Immature natural killer cell (primary cell): ENCODE data around the gene TMED4. TPM values are rescaled to one million over a fixed set of nuclear protein-coding genes. Genes with fewer than 3 reads are reported as not detected.
A peak's percentile ranks its signal among the peaks of the same experiment; 100 is the strongest.

ENCODE experiments used
- DNase-seq, 3 donors: peaks; one replicate each; pipeline ENCODE4 v3.0.0; 2022; ENCODE audit warnings: mixed read lengths in 1 of 3
- H3K27ac Mint-ChIP-seq, 6 donors: one replicate each; pipeline ENCODE4 v1.8.0; 2020; ENCODE audit warnings: mixed read lengths in 6 of 6, mild to moderate bottlenecking in 5 of 6, inconsistent platforms in 4 of 6, moderate library complexity in 3 of 6
- H3K27me3 Mint-ChIP-seq, 3 donors: one replicate each; pipeline ENCODE4 v1.8.0; 2020 to 2021; ENCODE audit warnings: low read depth in 3 of 3, mild to moderate bottlenecking in 3 of 3, mixed read lengths in 3 of 3, moderate library complexity in 3 of 3, inconsistent platforms in 1 of 3
- H3K36me3 Mint-ChIP-seq, 3 donors: one replicate each; pipeline ENCODE4 v1.8.0; 2020; ENCODE audit warnings: mixed read lengths in 3 of 3, inconsistent platforms in 2 of 3, mild to moderate bottlenecking in 2 of 3
- H3K4me1 Mint-ChIP-seq, 2 donors: one replicate each; pipeline ENCODE4 v1.8.0; 2020; ENCODE audit warnings: inconsistent platforms in 2 of 2, mild to moderate bottlenecking in 2 of 2, mixed read lengths in 2 of 2, moderate library complexity in 1 of 2
- H3K4me3 Mint-ChIP-seq, 5 donors: one replicate each; pipeline ENCODE4 v1.8.0; 2020; ENCODE audit warnings: mild to moderate bottlenecking in 5 of 5, mixed read lengths in 5 of 5, inconsistent platforms in 3 of 5, moderate library complexity in 3 of 5
- H3K9me3 Mint-ChIP-seq, 6 donors: one replicate each; pipeline ENCODE4 v1.8.0; 2020; ENCODE audit warnings: mild to moderate bottlenecking in 6 of 6, mixed read lengths in 6 of 6, inconsistent platforms in 4 of 6, moderate library complexity in 3 of 6
- polyA plus RNA-seq, 3 donors: library from polyadenylated mRNA; unstranded; fragments of 300-500 nt; fragmentation: Illumina TruSeq; gene quantifications; one replicate each; pipeline ENCODE4 v1.2.3, GENCODE V29; 2021

The TMED4 gene
- polyA plus RNA-seq, 3 donors from 2014 or later, result 50.0 to 79.0 (median 71.6) TPM

DNA sequence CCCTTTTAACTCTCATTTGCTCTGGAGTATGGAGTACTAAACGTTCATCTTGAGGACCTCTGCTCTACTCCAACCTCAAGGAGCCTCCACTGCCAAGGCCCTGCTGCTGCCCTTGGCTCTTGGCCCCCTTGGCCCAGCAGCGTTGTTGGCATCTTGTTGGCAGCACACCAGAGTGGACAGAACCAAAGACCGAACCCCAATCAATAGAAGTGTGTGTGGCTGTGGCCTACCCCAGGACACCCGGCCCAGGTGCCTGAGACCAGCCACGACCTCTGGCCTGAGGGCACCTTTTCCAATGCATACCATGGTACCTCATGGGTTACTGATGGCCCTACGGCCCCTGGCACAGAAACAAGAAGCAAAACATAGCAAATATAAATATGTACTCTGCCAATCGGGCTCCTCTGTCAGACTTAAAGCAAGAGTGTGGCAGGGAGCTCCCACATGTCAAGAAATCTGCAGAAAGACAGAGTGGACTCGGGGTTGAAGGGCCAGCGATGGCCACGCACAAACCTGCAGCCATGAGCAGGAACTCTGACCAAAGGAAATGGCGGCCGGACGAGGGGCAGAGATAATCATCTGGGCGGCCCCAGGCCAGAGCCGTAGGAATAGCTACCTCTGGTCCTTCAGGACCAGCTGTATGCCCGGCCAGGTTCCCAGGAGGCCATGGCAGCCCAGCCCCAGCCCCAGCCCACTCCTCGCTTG is 43.8 kb downstream of the TMED4 start:
- DNase-seq, result no peak
- Mint-ChIP-seq H3K27ac (no peak overlapping the region), H3K9me3 (no peaks in the 10 kb centered on the region), H3K4me1 (no peaks in the 10 kb centered on the region), H3K4me3 (no peak overlapping the region), H3K36me3 (no peaks in the 10 kb centered on the region), H3K27me3 (peaks cover 0 to 5% (median 2%) of the 10 kb centered on the region in 3 donors)

DNA sequence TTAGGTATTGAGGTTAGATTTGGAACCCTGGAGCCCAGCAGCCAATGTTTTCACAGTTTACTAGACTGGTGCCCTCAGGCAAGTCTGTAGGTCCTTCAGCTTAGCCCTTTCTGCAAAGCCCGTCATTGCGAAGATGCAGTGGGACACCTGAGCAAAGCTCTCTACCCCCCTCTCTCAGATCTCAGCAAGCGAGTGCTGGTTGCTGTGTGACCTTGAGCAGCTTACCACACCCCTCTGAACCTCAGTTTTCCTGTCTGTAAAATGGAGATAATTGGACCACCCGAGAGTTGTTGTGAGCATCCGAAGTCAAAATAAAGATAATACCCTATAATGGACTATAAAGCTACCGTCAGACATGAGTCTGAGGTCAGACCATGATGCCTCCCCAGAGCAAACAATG is 44.6 kb downstream of the TMED4 start:
- Mint-ChIP-seq H3K27ac (no peak overlapping the region), H3K27me3 (peaks cover 0 to 6% (median 2%) of the 10 kb centered on the region in 3 donors), H3K36me3 (no peaks in the 10 kb centered on the region), H3K4me1 (no peaks in the 10 kb centered on the region), H3K9me3 (no peaks in the 10 kb centered on the region), H3K4me3 (no peak overlapping the region)
- DNase-seq, result no peak

DNA sequence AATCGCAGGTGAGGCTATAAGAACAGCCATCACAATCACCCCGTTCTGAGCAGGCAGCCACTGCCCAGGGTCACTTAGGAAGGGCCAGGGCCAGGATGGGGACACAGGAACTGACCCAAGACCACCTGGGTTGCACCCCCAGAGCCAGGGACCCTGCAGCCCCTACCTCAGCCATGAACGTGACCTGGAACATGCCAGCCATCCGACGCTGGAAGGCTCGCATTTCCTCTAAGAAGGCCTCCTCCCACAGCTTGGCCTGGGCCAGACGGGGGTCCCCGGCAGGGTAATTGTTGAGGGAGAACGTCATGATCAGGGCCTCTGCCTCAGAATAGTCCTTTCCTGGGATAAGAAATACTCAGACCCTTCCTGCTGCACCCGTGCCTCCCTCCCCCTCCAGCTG is 45.9 kb downstream of the TMED4 start:
- H3K4me3 Mint-ChIP-seq, result no peak overlapping the region
- H3K9me3 Mint-ChIP-seq, result no peaks in the 10 kb centered on the region
- H3K36me3 Mint-ChIP-seq, result no peaks in the 10 kb centered on the region
- peaks cover 0 to 6% (median 2%) of the 10 kb centered on the region in 3 donors for H3K27me3 Mint-ChIP-seq
- DNase-seq, result no peak
- H3K4me1 Mint-ChIP-seq, result no peaks in the 10 kb centered on the region
- H3K27ac Mint-ChIP-seq, result no peak overlapping the region

DNA sequence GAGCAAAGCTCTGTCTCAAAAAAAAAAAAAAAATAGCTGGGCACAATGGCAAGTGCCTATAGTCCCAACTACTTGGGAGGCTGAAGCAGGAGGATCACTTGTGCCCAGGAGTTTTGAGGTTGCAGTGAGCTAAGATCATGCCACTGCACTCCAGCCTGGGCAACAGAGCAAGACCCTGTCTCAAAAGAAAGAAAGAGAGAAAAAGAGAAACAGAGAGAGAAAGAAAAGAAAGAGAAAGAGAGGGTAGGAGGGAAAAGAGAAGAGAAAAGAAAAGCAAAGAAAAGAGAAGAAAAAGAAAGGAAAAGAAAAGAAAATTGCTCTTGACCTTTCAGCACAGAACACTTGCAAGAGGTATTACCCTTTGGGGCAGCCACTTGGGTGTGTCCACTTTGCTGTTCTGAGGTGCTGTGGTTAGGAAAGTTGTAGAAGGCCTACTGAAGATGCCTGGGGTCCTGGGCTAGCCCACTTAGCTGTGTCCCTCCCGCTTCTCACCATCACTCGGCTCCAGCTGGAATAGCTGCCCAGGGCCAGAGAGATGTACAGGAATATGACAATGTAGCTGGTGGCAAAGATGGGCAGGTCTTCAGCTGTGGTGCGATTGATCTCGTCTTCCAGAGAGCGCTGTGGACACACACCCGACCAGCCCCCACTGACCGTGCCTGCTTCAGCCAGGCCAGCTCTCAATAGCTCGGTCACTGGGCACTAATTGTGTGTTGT is 46.5 kb downstream of the TMED4 start:
- Mint-ChIP-seq H3K27ac (no peak overlapping the region), H3K9me3 (no peaks in the 10 kb centered on the region), H3K4me3 (no peak overlapping the region), H3K36me3 (no peaks in the 10 kb centered on the region), H3K4me1 (no peaks in the 10 kb centered on the region), H3K27me3 (peaks cover 0 to 6% (median 2%) of the 10 kb centered on the region in 3 donors)
- DNase-seq, result no peak

DNA sequence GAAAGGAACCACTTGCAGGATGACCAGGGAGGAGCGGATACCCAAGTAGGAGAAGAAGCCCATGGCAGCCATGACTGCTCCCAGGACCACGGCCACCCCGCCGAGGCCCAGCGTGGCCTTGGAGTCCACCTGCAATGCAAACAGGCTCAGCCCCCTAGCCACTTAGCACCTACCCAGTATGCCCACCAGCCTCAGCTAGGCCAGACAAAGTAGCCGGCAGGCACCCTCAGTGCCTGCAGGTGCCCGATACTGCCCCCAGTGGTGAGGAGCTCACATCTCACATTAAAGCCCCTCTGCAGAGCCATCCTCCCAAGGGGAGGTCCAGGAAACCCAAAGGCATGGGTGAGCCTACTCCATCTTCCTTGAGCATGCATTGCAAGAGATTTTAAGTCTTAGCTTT is 47.5 kb downstream of the TMED4 start:
- Mint-ChIP-seq H3K27me3 (peaks cover 0 to 6% (median 2%) of the 10 kb centered on the region in 3 donors), H3K36me3 (no peaks in the 10 kb centered on the region), H3K4me1 (no peaks in the 10 kb centered on the region), H3K27ac (no peak overlapping the region), H3K4me3 (no peak overlapping the region), H3K9me3 (no peaks in the 10 kb centered on the region)
- DNase-seq, result peak; percentile 15 to 33 (median 24)

DNA sequence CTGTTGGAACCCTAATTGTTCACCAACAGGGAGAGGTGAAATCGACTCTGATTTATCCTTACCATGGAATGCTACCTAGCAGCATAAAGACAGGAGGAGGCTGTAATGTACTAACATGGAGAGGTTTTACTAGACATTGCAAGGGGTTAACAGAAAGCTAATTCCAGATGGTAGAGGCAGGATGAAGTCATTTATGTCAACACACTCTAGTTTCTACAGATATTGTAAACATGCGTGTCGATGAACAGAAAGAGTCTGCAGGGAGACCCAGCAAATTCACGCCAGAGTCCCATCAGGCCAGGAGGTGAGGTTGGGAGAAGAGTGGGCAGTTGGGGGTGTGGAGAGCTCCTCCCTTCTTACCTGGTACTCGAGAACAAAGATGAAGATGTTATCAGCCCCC is 47.9 kb downstream of the TMED4 start:
- Mint-ChIP-seq H3K36me3 (no peaks in the 10 kb centered on the region), H3K27ac (no peak overlapping the region), H3K4me1 (no peaks in the 10 kb centered on the region), H3K27me3 (peaks cover 0 to 8% (median 2%) of the 10 kb centered on the region in 3 donors), H3K4me3 (no peak overlapping the region), H3K9me3 (no peaks in the 10 kb centered on the region)
- DNase-seq, result no peak

DNA sequence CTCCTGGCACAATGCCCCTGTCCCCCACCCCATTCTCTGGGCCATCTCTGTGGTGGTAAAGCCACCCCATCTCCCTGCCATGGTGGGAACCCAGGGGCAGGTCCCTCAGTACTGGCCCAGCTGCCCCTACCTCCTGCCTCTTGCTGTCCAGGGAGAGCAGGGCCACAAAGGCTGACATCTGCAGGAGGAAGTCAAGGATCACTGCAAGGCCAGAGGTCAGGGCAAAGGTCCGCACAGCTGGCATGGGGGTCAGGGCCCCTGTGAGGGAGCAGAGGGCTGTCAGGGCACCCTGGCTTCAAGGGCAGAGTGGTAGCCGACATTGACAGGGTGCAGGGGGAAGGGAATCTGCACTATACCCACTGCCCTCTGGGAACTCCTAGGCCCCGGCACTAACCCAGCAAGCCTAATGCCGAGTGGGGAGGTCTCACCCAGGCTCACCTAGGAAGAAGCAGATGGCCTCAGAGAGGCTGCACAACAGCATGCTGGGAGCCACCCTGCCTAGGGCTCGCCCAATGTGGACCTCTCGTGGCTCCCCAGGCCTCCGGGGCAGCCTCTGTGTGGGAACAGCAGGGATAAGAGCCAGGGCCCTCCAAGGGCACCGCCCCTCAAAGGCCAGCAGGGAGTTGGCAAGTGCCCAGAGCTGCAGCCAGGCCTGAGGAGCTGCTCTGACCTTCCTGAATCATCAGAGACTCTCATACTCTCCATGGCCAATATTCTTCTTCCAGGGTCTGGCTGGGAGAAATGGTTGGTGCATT is 48.6 kb downstream of the TMED4 start:
- no peaks in the 10 kb centered on the region for H3K4me1 Mint-ChIP-seq
- DNase-seq, result no peak
- H3K36me3 Mint-ChIP-seq, result no peaks in the 10 kb centered on the region
- H3K27me3 Mint-ChIP-seq, result peaks cover 0 to 9% (median 3%) of the 10 kb centered on the region in 3 donors
- no peak overlapping the region for H3K4me3 Mint-ChIP-seq
- H3K9me3 Mint-ChIP-seq, result peaks cover 0 to under 1% (median 0%) of the 10 kb centered on the region in 6 donors
- H3K27ac Mint-ChIP-seq, result peak overlapping the region in 1 of 6 donors; percentile 22

DNA sequence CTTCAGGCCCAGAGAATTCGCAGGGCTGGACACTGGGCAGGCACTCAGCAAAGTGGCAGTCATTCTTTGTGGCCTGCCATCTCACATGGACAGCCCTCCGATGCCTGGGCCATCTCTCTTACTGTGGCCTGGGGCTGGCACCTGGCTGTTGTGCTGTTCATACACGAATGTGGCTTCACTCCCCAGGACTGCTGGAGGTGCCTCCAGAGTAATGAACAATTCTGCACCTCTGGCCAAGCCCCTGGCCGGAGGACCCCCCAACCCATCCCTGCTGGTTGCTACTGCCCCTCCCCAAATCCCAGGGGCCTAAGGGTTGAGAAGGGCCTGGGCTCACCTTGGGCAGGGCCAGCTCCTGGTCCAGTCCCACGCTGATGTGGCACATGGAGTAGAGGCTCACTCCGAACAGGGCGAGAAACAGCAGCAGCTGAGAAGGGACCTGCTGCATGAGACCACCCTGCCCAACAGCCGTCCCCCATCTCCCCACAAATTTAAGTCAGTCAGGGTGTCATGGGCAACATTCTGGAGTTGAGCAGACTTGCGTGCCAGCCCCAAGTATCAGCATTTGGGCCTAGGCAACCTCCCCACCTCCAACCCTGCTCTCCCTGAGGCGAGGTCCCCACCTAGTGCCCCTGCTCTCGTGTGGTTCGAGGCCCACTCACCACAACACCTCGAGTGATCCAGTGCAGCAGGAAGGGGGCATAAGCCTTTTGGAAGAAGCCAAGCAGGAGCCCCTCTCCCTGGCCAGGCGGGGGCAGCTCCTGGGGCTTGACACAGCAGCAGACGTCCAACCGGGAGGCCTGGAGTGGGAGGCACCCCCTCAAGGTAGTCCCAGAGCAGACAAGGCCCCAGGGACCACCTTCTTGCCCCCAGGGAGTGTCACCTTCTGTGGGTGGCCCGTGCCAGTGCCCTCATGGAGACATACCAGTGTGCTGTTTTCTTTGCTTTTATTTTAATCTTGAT is 50.3 kb downstream of the TMED4 start:
- no peaks in the 10 kb centered on the region for H3K36me3 Mint-ChIP-seq
- no peak for DNase-seq
- no peak overlapping the region for H3K27ac Mint-ChIP-seq
- peaks cover 0 to 2% (median 0%) of the 10 kb centered on the region in 6 donors for H3K9me3 Mint-ChIP-seq
- no peak overlapping the region for H3K4me3 Mint-ChIP-seq
- H3K27me3 Mint-ChIP-seq, result peaks cover 0 to 7% (median 3%) of the 10 kb centered on the region in 3 donors
- H3K4me1 Mint-ChIP-seq, result no peaks in the 10 kb centered on the region

DNA sequence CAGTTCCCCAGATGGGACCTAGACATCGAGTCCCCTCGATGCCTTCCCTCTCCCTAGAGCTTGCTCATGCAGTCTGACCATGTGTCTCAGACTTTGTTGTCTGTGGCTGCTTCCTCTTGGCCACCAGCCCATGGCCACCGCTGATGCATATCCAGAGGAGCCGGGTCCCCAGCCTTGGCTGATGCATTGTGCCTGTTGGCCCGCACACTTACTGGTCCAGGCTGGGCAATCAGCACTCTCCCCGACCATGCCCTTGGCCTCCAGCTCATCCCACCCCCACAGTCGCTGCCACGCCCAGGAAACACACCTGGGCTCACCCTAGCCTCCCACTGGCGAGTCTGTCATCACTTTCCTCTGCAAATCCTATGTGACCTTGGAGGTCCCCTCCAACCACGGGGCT is 51.0 kb downstream of the TMED4 start:
- Mint-ChIP-seq H3K4me3 (no peak overlapping the region), H3K36me3 (no peaks in the 10 kb centered on the region), H3K9me3 (peaks cover 1 to 3% (median 2%) of the 10 kb centered on the region in 6 donors), H3K27me3 (peaks cover 0 to 7% (median 3%) of the 10 kb centered on the region in 3 donors), H3K27ac (no peak overlapping the region), H3K4me1 (no peaks in the 10 kb centered on the region)
- DNase-seq, result no peak

Other genes with a start within 250 kb of the TMED4 start
- 10 to 100 TPM; 43.3 to 60.4 (median 56.3) TPM for gene NUDCD3, start 91.6 kb downstream of the TMED4 start, polyA plus RNA-seq
- not detected for gene NPC1L1, start 40.9 kb downstream of the TMED4 start, polyA plus RNA-seq
- 10 to 100 TPM; 29.3 to 41.9 (median 33.8) TPM for gene DDX56, start 8.3 kb downstream of the TMED4 start, polyA plus RNA-seq
- gene OGDH, start 24.4 kb upstream of the TMED4 start, polyA plus RNA-seq, result 10 to 100 TPM; 24.3 to 44.4 (median 32.8) TPM
- 1 to 10 TPM in 2 of 3 donors, under 1 TPM in 1; 0.58 to 8.1 (median 3.3) TPM for gene ZMIZ2, start 166.6 kb upstream of the TMED4 start, polyA plus RNA-seq
- 1,000 to 10,000 TPM; 2,627 to 4,215 (median 3,741) TPM for gene PPIA, start 214.4 kb upstream of the TMED4 start, polyA plus RNA-seq